DND-41 (cell line): Measurements from ENCODE around the gene EDC4.

Source experiments
- ATAC-seq: fragments of 200-7000 bp; cut with Tn5 transposase; 3 replicates; pipeline ENCODE4 v1.9.1; 2021; ENCODE audit warnings: low read depth; ENCODE audit not compliant: insufficient read depth
- DNase-seq: peaks from one replicate; pipeline ENCODE4 v3.0.0-alpha.2; 2020
- H2AFZ ChIP-seq: 2 replicates; pipeline ENCODE4 v1.6.0; 2012; ENCODE audit warnings: low read depth, low read length
- H3K27ac ChIP-seq: 2 replicates; pipeline ENCODE4 v1.5.1; 2012; ENCODE audit warnings: low read length, inconsistent platforms
- H3K27me3 ChIP-seq: fragments of 200-600 bp; sonication (generic); 2 replicates; pipeline ENCODE4 v1.6.0; 2012; ENCODE audit warnings: low read length, mild to moderate bottlenecking, inconsistent platforms; ENCODE audit not compliant: insufficient read depth, poor library complexity
- H3K36me3 ChIP-seq: 2 replicates; pipeline ENCODE4 v1.5.1; 2012; ENCODE audit warnings: low read length, inconsistent platforms; ENCODE audit not compliant: insufficient read depth
- H3K4me1 ChIP-seq: 2 replicates; pipeline ENCODE4 v1.5.1; 2012; ENCODE audit warnings: mild to moderate bottlenecking, low read length; ENCODE audit not compliant: insufficient read depth
- H3K4me2 ChIP-seq: 2 replicates; pipeline ENCODE4 v1.6.0; 2012; ENCODE audit warnings: mild to moderate bottlenecking, moderate library complexity, low read length, inconsistent platforms; ENCODE audit not compliant: insufficient read depth
- H3K4me3 ChIP-seq, 2 experiments: fragments of 200-600 bp in 1 of 2; shearing (Covaris generic) in 1 of 2; 2 replicates each; pipeline ENCODE4 v1.5.1; 2012 to 2016; ENCODE audit warnings: inconsistent platforms in 2 of 2, low read length in 2 of 2, mild to moderate bottlenecking in 2 of 2, low read depth in 1 of 2, moderate library complexity in 1 of 2
- H3K79me2 ChIP-seq: 2 replicates; pipeline ENCODE4 v1.6.0; 2012; ENCODE audit warnings: low read length, inconsistent platforms; ENCODE audit not compliant: insufficient read depth
- H3K9ac ChIP-seq: 2 replicates; pipeline ENCODE4 v1.6.0; 2012; ENCODE audit warnings: low read depth, mild to moderate bottlenecking, inconsistent platforms, low read length, moderate library complexity
- H3K9me3 ChIP-seq: 2 replicates; pipeline ENCODE4 v1.5.1; 2012; ENCODE audit warnings: low read length, moderate library complexity, mild to moderate bottlenecking, inconsistent platforms; ENCODE audit not compliant: insufficient read depth, severe bottlenecking
- H4K20me1 ChIP-seq: 2 replicates; pipeline ENCODE4 v1.6.0; 2012; ENCODE audit warnings: low read length; ENCODE audit not compliant: insufficient read depth
- EZH2 ChIP-seq: IDR thresholded peaks from 3 replicates; pipeline ENCODE4 v1.6.1; 2012; ENCODE audit warnings: borderline replicate concordance, low read depth, mild to moderate bottlenecking, moderate library complexity, low read length, inconsistent platforms; ENCODE audit not compliant: severe bottlenecking
- TF ChIP-seq, protein P1 (sequence below): IDR thresholded peaks from 2 replicates; pipeline ENCODE4 v1.5.1; 2012; ENCODE audit warnings: borderline replicate concordance, low read length, moderate library complexity, mild to moderate bottlenecking; ENCODE audit not compliant: poor library complexity, severe bottlenecking; ENCODE audit errors: extremely low read depth

EDC4 gene

DNA sequence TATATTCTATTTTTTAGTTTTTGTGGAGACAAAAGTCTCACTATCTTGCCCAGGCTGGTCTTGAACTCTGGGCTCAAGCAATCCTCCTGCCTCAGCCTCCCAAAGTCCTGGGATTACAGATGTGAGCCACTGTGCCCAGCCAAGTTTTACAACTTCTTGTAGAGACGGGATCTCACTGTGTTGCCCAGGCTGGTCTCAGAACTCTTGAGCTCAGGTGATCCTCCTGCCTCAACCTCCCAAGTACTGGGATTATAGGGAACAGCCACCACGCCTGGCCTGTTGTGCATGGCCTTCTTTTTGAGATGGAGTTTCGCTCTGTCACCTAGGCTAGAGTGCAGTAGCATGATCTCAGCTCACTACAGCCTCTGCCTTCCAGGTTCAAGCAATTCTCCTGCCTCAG, 19.2 kb upstream of the EDC4 start:
- no peaks in the 10 kb centered on the region for H3K9me3 ChIP-seq
- H3K4me2 ChIP-seq: no peak overlapping the region
- TF ChIP-seq, protein P1, sequence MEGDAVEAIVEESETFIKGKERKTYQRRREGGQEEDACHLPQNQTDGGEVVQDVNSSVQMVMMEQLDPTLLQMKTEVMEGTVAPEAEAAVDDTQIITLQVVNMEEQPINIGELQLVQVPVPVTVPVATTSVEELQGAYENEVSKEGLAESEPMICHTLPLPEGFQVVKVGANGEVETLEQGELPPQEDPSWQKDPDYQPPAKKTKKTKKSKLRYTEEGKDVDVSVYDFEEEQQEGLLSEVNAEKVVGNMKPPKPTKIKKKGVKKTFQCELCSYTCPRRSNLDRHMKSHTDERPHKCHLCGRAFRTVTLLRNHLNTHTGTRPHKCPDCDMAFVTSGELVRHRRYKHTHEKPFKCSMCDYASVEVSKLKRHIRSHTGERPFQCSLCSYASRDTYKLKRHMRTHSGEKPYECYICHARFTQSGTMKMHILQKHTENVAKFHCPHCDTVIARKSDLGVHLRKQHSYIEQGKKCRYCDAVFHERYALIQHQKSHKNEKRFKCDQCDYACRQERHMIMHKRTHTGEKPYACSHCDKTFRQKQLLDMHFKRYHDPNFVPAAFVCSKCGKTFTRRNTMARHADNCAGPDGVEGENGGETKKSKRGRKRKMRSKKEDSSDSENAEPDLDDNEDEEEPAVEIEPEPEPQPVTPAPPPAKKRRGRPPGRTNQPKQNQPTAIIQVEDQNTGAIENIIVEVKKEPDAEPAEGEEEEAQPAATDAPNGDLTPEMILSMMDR: no peak
- no peak for TF ChIP-seq EZH2
- peaks cover 98% of the 10 kb centered on the region for H3K79me2 ChIP-seq
- no peaks in the 10 kb centered on the region for H3K27me3 ChIP-seq
- peaks cover 42% of the 10 kb centered on the region for H3K36me3 ChIP-seq
- H3K4me3 ChIP-seq: no peak overlapping the region
- peaks cover 76% of the 10 kb centered on the region for H4K20me1 ChIP-seq
- peaks cover 7% of the 10 kb centered on the region for H3K4me1 ChIP-seq
- H2AFZ ChIP-seq: no peak overlapping the region
- H3K27ac ChIP-seq: no peak overlapping the region
- ATAC-seq (no peak), DNase-seq (no peak)
- H3K9ac ChIP-seq: no peak overlapping the region

- Histone ChIP-seq H3K4me1 (no peaks in the 10 kb centered on the region), H3K4me3 (no peak overlapping the region), H3K27me3 (no peaks in the 10 kb centered on the region), H3K4me2 (no peak overlapping the region), H3K9me3 (no peaks in the 10 kb centered on the region), H2AFZ (no peak overlapping the region), H3K27ac (no peak overlapping the region), H3K79me2 (peaks cover 98% of the 10 kb centered on the region), H3K9ac (no peak overlapping the region), H3K36me3 (peaks cover 36% of the 10 kb centered on the region), H4K20me1 (peaks cover 72% of the 10 kb centered on the region)
- ATAC-seq: no peak
- no peak for DNase-seq
- no peak for TF ChIP-seq EZH2
- TF ChIP-seq, protein P1: no peak
Observed at GRCh38 chr16:67855789-67856188, 17.1 kb upstream of the EDC4 start.

DNA sequence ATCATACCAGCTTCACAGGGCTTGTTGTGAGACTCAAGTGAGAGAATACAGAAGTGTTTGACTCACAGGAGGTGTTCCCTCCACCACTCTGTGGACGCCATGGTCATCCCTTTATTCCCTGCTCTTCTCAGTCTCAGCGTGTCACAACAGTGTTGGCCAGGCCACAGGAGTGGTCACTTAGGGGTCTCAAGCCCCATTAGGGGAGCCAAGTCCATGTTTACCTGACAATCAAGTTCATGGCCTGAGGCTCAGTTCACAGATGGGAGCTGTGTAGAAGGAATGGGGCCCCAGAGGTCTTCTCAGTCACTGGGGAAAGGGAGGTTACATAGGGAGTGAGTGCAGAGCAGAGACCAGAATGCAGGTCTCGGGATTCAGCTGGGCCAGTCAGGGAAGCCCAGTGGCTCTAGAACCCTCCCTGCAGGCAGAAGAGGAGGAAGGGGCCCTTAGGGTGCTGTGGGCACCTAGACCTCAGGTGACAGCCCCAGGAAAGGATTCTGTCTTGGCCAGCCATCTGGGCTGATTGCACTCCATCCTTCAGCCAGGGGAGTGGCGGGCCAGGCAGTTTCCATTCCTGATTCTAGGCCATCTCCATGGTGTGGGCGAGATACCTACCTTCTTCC, 15.8 kb upstream of the EDC4 start:
- no peak overlapping the region for H3K9ac ChIP-seq
- peaks cover 79% of the 10 kb centered on the region for H4K20me1 ChIP-seq
- H3K9me3 ChIP-seq: no peaks in the 10 kb centered on the region
- no peak overlapping the region for H3K4me3 ChIP-seq
- H2AFZ ChIP-seq: no peak overlapping the region
- peaks cover 37% of the 10 kb centered on the region for H3K36me3 ChIP-seq
- TF ChIP-seq, protein P1: no peak
- TF ChIP-seq EZH2: no peak
- no peaks in the 10 kb centered on the region for H3K4me1 ChIP-seq
- H3K4me2 ChIP-seq: no peak overlapping the region
- H3K79me2 ChIP-seq: peaks cover 98% of the 10 kb centered on the region
- DNase-seq: no peak
- H3K27me3 ChIP-seq: no peaks in the 10 kb centered on the region
- ATAC-seq: no peak
- H3K27ac ChIP-seq: no peak overlapping the region
